Liver (tissue), 9 donors: ENCODE measurements around the gene BTN3A1. TPM values are rescaled to one million over a fixed set of nuclear protein-coding genes. Genes with fewer than 3 reads are reported as not detected.

Experiments
- DNase-seq: peaks from one replicate; pipeline ENCODE4 v3.0.0-alpha.2; 2017; ENCODE audit warnings: low spot score
- H3K27ac ChIP-seq, 2 donors: one replicate each; pipeline ENCODE4 v1.7.0; 2013; ENCODE audit warnings: inconsistent platforms in 2 of 2, low read length in 2 of 2, control low read depth in 1 of 2, low read depth in 1 of 2, mild to moderate bottlenecking in 1 of 2
- H3K27me3 ChIP-seq, 4 donors: one replicate each; pipeline versions ENCODE4 v1.6.1 to v1.7.0; 2013; ENCODE audit warnings: low read length in 3 of 4, inconsistent platforms in 1 of 4, mild to moderate bottlenecking in 1 of 4, moderate library complexity in 1 of 4; ENCODE audit not compliant: control insufficient read depth in 4 of 4, insufficient read depth in 4 of 4
- H3K36me3 ChIP-seq, 4 donors: one replicate each; pipeline versions ENCODE4 v1.6.1 to v1.7.0; 2013; ENCODE audit warnings: low read length in 3 of 4, mild to moderate bottlenecking in 3 of 4, low read depth in 1 of 4, moderate library complexity in 1 of 4; ENCODE audit not compliant: control insufficient read depth in 4 of 4, insufficient read depth in 3 of 4
- H3K4me1 ChIP-seq, 4 donors: one replicate each; pipeline versions ENCODE4 v1.6.1 to v1.7.0; 2013; ENCODE audit warnings: low read length in 3 of 4, mild to moderate bottlenecking in 3 of 4, moderate library complexity in 1 of 4; ENCODE audit not compliant: control insufficient read depth in 4 of 4, insufficient read depth in 4 of 4
- H3K4me3 ChIP-seq, 3 donors: one replicate each; pipeline versions ENCODE4 v1.6.1 to v1.7.0; 2013; ENCODE audit warnings: low read length in 3 of 3, control low read depth in 1 of 3, low read depth in 1 of 3, mild to moderate bottlenecking in 1 of 3
- H3K9ac ChIP-seq, 2 donors: one replicate each; pipeline ENCODE4 v1.7.0; 2013; ENCODE audit warnings: low read length in 2 of 2, mild to moderate bottlenecking in 2 of 2, moderate library complexity in 2 of 2, control low read depth in 1 of 2, low read depth in 1 of 2
- H3K9me3 ChIP-seq, 4 donors: one replicate each; pipeline versions ENCODE4 v1.6.1 to v1.7.0; 2013; ENCODE audit warnings: low read length in 3 of 4; ENCODE audit not compliant: control insufficient read depth in 4 of 4
- EGR1 ChIP-seq, 2 donors: IDR thresholded peaks; 2 replicates each; pipeline ENCODE4 v1.6.1; 2016 to 2018; ENCODE audit warnings: antibody characterized with exemption in 2 of 2, low read depth in 2 of 2
- FOXA1 ChIP-seq: IDR thresholded peaks from 2 replicates; pipeline ENCODE4 v1.6.1; 2016; ENCODE audit warnings: antibody characterized with exemption
- FOXA2 ChIP-seq: IDR thresholded peaks from 2 replicates; pipeline ENCODE4 v1.6.1; 2016; ENCODE audit warnings: antibody characterized with exemption
- GABPA ChIP-seq, 2 donors: IDR thresholded peaks in 1 of 2; conservative IDR thresholded peaks in 1 of 2; 2 replicates each; pipeline ENCODE4 v1.6.1; 2016; ENCODE audit warnings: antibody characterized with exemption in 2 of 2, mild to moderate bottlenecking in 1 of 2, moderate library complexity in 1 of 2
- HNF4A ChIP-seq, 2 donors: conservative IDR thresholded peaks; 2 replicates each; pipeline ENCODE4 v1.6.1; 2016; ENCODE audit warnings: antibody characterized with exemption in 2 of 2, mild to moderate bottlenecking in 2 of 2
- HNF4G ChIP-seq: IDR thresholded peaks from 2 replicates; pipeline ENCODE4 v1.6.1; 2016; ENCODE audit warnings: antibody characterized with exemption
- JUND ChIP-seq, 2 donors: IDR thresholded peaks; 2 replicates each; pipeline ENCODE4 v1.6.1; 2016; ENCODE audit warnings: antibody characterized with exemption in 2 of 2
- NR2F2 ChIP-seq: IDR thresholded peaks from 2 replicates; pipeline ENCODE4 v1.6.1; 2016; ENCODE audit warnings: antibody characterized with exemption
- RAD21 ChIP-seq, 2 donors: IDR thresholded peaks; 2 replicates each; pipeline ENCODE4 v1.6.1; 2016; ENCODE audit warnings: antibody characterized with exemption in 2 of 2, mild to moderate bottlenecking in 2 of 2
- RXRA ChIP-seq, 2 donors: IDR thresholded peaks; 2 replicates each; pipeline ENCODE4 v1.6.1; 2017 to 2018; ENCODE audit warnings: antibody characterized with exemption in 2 of 2, mild to moderate bottlenecking in 1 of 2
- SP1 ChIP-seq: IDR thresholded peaks from 2 replicates; pipeline ENCODE4 v1.6.1; 2018; ENCODE audit warnings: antibody characterized with exemption, mild to moderate bottlenecking
- TAF1 ChIP-seq: conservative IDR thresholded peaks from 2 replicates; pipeline ENCODE4 v1.6.1; 2016; ENCODE audit warnings: antibody characterized with exemption, mild to moderate bottlenecking
- YY1 ChIP-seq: IDR thresholded peaks from 2 replicates; pipeline ENCODE4 v1.6.1; 2016; ENCODE audit warnings: antibody characterized with exemption, mild to moderate bottlenecking
- WGBS: extraction: QIAGEN DNeasy Blood & Tissue Kit; methylation state at CpG from one replicate; pipeline ENCODE4 v1.1.7; 2013; 5-methylcytosine and 5-hydroxymethylcytosine counted together
- polyA plus RNA-seq, 2 donors: library from polyadenylated mRNA; stranded (reverse) in 1 of 2; unstranded in 1 of 2; fragments of 200-250 nt in 1 of 2; fragments of >200 nt in 1 of 2; fragmentation: Nextera tagmentation in 1 of 2; extraction: Ambion mirVana in 1 of 2; gene quantifications; one replicate each; pipeline versions ENCODE4 v1.2.1 to v1.2.3, GENCODE V29; 2013 to 2015
- total RNA-seq, 2 donors: library from RNA; depleted of rRNA; stranded (reverse); fragments of >200 nt; gene quantifications; one replicate each; pipeline ENCODE4 v1.2.3, GENCODE V29; 2014
- TF ChIP-seq, protein P1 (sequence below): IDR thresholded peaks from 2 replicates; pipeline ENCODE4 v1.6.1; 2016; ENCODE audit warnings: antibody characterized with exemption, mild to moderate bottlenecking
- TF ChIP-seq, protein P2 (sequence below): IDR thresholded peaks from 2 replicates; pipeline ENCODE4 v1.6.1; 2016; ENCODE audit warnings: antibody characterized with exemption
- TF ChIP-seq, protein P3 (sequence below): IDR thresholded peaks from 2 replicates; pipeline ENCODE4 v1.6.1; 2016; ENCODE audit warnings: antibody characterized with exemption
- TF ChIP-seq, protein P4 (sequence below): IDR thresholded peaks from 2 replicates; pipeline ENCODE4 v1.6.1; 2016; ENCODE audit warnings: antibody characterized with exemption
- TF ChIP-seq, protein P5 (sequence below): fragments of 150-350 bp; IDR thresholded peaks from 2 replicates; pipeline ENCODE4 v1.5.1; 2017; ENCODE audit warnings: improper control_type of control experiment, low read depth, low read length; ENCODE audit not compliant: missing input control
- donor health status: healthy.
- donor health status: healthy.
- donor health status: healthy.
- donor health status: healthy.
- donor health status: healthy.

The BTN3A1 gene
- total and polyA plus RNA-seq, 4 donors: 2.3 to 17.1 (median 6.3) TPM

DNA sequence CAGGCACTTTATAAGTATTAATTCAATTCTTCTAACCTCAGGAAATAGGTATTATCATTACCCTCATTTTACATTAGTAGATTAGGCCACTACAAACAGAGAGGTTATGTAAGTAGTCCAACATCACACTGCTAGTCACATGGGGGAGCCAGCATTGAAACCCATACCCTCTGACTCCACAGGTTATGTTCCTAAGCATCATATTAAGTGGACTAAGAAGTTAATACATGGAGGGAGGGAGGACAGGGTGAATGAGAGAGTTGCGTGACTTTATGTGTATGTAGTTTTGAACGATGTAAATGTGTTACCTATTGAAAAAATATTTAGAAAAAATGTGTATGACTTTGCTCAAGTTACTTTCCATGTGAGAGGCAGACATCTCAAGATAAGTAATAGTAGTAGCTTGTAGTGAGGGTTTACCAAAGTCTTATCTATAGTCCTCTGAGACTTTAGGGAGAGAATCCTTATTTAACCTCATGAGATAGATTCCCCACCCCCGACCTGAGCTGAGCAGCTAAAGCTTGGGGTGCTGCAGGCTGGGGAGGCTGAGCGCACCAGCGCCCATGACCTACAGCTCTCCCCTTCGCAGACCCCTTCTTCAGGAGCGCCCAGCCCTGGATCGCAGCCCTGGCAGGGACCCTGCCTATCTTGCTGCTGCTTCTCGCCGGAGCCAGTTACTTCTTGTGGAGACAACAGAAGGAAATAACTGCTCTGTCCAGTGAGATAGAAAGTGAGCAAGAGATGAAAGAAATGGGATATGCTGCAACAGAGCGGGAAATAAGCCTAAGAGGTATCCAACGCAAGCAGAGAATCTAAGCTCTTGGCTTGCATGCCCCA, 29.5 kb upstream of the BTN3A1 start:
- Histone ChIP-seq H3K9me3 (no peaks in the 10 kb centered on the region), H3K27ac (no peak overlapping the region), H3K36me3 (peaks cover 1 to 48% (median 22%) of the 10 kb centered on the region in 4 donors), H3K4me3 (no peak overlapping the region), H3K27me3 (no peaks in the 10 kb centered on the region), H3K4me1 (no peaks in the 10 kb centered on the region), H3K9ac (no peak overlapping the region)
- 97% methylated on average over 12 of the region's 12 CpGs for WGBS
- no peak for TF ChIP-seq FOXA2
- TF ChIP-seq, protein P1, sequence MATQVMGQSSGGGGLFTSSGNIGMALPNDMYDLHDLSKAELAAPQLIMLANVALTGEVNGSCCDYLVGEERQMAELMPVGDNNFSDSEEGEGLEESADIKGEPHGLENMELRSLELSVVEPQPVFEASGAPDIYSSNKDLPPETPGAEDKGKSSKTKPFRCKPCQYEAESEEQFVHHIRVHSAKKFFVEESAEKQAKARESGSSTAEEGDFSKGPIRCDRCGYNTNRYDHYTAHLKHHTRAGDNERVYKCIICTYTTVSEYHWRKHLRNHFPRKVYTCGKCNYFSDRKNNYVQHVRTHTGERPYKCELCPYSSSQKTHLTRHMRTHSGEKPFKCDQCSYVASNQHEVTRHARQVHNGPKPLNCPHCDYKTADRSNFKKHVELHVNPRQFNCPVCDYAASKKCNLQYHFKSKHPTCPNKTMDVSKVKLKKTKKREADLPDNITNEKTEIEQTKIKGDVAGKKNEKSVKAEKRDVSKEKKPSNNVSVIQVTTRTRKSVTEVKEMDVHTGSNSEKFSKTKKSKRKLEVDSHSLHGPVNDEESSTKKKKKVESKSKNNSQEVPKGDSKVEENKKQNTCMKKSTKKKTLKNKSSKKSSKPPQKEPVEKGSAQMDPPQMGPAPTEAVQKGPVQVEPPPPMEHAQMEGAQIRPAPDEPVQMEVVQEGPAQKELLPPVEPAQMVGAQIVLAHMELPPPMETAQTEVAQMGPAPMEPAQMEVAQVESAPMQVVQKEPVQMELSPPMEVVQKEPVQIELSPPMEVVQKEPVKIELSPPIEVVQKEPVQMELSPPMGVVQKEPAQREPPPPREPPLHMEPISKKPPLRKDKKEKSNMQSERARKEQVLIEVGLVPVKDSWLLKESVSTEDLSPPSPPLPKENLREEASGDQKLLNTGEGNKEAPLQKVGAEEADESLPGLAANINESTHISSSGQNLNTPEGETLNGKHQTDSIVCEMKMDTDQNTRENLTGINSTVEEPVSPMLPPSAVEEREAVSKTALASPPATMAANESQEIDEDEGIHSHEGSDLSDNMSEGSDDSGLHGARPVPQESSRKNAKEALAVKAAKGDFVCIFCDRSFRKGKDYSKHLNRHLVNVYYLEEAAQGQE: no peak
- DNase-seq: no peak

DNA sequence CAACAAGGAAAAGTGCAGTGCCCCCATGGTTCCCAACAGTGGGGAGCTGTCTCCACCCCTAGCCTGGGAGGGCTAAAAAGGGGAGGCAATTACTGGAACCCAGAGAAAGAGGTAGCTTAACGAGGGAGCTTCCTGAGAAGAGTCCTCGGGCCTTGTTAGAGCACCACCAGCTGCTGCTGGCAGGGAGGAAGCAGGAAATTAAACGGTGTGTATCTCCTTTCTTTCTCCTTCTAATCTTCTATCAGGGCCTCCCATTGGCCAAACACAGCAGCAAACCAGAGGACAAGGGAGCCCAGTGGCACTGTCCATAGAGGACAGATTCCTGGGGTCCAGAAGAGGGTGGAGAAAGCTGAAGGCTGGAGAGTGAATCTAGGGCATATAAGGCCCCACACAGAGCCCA, 26.8 kb upstream of the BTN3A1 start:
- H3K27me3 ChIP-seq: no peaks in the 10 kb centered on the region
- no peak for DNase-seq
- H3K36me3 ChIP-seq: peaks cover 0 to 35% (median 20%) of the 10 kb centered on the region in 4 donors
- H3K4me3 ChIP-seq: no peak overlapping the region
- H3K4me1 ChIP-seq: no peaks in the 10 kb centered on the region
- no peak overlapping the region for H3K9ac ChIP-seq
- 67% methylated on average over 3 of the region's 3 CpGs for WGBS
- H3K9me3 ChIP-seq: no peaks in the 10 kb centered on the region
- no peak for TF ChIP-seq YY1
- TF ChIP-seq FOXA2: no peak
- no peak for TF ChIP-seq TAF1
- no peak for TF ChIP-seq GABPA (IDR thresholded peaks at IDR 0.05 in 1 of 2, conservative IDR thresholded peaks at IDR 0.05 in 1 of 2)
- TF ChIP-seq, protein P2, sequence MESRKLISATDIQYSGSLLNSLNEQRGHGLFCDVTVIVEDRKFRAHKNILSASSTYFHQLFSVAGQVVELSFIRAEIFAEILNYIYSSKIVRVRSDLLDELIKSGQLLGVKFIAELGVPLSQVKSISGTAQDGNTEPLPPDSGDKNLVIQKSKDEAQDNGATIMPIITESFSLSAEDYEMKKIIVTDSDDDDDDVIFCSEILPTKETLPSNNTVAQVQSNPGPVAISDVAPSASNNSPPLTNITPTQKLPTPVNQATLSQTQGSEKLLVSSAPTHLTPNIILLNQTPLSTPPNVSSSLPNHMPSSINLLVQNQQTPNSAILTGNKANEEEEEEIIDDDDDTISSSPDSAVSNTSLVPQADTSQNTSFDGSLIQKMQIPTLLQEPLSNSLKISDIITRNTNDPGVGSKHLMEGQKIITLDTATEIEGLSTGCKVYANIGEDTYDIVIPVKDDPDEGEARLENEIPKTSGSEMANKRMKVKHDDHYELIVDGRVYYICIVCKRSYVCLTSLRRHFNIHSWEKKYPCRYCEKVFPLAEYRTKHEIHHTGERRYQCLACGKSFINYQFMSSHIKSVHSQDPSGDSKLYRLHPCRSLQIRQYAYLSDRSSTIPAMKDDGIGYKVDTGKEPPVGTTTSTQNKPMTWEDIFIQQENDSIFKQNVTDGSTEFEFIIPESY: no peak
- no peak for TF ChIP-seq NR2F2
- no peak for TF ChIP-seq HNF4A (conservative IDR thresholded peaks at IDR 0.05)
- TF ChIP-seq RXRA (IDR thresholded peaks at IDR 0.05): no peak
- TF ChIP-seq, protein P1: no peak
- TF ChIP-seq SP1: no peak
- TF ChIP-seq RAD21 (IDR thresholded peaks at IDR 0.05): no peak
- TF ChIP-seq, protein P3, sequence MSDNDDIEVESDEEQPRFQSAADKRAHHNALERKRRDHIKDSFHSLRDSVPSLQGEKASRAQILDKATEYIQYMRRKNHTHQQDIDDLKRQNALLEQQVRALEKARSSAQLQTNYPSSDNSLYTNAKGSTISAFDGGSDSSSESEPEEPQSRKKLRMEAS: no peak
- no peak for TF ChIP-seq JUND (IDR thresholded peaks at IDR 0.05)
- TF ChIP-seq, protein P4, sequence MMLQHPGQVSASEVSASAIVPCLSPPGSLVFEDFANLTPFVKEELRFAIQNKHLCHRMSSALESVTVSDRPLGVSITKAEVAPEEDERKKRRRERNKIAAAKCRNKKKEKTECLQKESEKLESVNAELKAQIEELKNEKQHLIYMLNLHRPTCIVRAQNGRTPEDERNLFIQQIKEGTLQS: no peak
- TF ChIP-seq HNF4G: no peak
- no peak for TF ChIP-seq FOXA1
- TF ChIP-seq, protein P5, sequence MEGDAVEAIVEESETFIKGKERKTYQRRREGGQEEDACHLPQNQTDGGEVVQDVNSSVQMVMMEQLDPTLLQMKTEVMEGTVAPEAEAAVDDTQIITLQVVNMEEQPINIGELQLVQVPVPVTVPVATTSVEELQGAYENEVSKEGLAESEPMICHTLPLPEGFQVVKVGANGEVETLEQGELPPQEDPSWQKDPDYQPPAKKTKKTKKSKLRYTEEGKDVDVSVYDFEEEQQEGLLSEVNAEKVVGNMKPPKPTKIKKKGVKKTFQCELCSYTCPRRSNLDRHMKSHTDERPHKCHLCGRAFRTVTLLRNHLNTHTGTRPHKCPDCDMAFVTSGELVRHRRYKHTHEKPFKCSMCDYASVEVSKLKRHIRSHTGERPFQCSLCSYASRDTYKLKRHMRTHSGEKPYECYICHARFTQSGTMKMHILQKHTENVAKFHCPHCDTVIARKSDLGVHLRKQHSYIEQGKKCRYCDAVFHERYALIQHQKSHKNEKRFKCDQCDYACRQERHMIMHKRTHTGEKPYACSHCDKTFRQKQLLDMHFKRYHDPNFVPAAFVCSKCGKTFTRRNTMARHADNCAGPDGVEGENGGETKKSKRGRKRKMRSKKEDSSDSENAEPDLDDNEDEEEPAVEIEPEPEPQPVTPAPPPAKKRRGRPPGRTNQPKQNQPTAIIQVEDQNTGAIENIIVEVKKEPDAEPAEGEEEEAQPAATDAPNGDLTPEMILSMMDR: no peak
- no peak for TF ChIP-seq EGR1 (IDR thresholded peaks at IDR 0.05; ENCODE audit: low read depth in 2 of 2)
- H3K27ac ChIP-seq: no peak overlapping the region
